OCI-LY3 (cell line): Measurements from ENCODE around the gene SULT2B1.

ENCODE experiments used
- CTCF ChIP-seq: fragments of 200-600, 300-600 bp; sonication (generic); IDR thresholded peaks from 2 replicates; pipeline ENCODE4 v1.5.1; 2014; ENCODE audit warnings: antibody characterized with exemption, low read length, low read depth
- EZH2phosphoT487 ChIP-seq: fragments of 200-600 bp; shearing (Covaris generic); IDR thresholded peaks from 2 replicates; pipeline ENCODE4 v1.6.1; 2018; ENCODE audit warnings: antibody characterized with exemption, mixed run types, low read depth

DNA sequence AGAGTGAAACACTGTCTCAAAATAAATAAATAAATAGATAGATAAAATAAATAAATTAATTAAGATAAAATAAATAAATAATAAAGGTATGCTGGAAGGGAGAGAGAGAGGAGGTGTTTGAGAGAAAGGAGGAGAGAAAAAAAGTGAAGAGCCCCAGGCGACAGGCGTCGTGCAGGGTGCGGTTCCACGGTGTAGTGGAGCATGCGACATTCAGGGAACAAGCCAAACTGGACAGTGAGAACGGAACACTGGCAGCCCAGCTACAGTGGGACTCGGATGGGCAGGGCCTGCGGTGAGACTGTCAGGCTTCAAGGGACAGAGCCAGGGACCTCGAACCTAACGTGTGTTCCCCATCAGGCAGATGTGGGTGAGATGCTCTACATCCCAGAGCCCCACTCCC is 9.4 kb downstream of the SULT2B1 start:
- TF ChIP-seq CTCF (no peak), EZH2phosphoT487 (no peak)
